GM12875 (cell line): ENCODE results near the gene PRH1.

Experiments
- H3K4me3 ChIP-seq: one replicate; pipeline ENCODE4 v1.5.1; 2011; ENCODE audit warnings: low read depth, low read length, control low read depth
- TF ChIP-seq, protein P1 (sequence below): IDR thresholded peaks from 2 replicates; pipeline ENCODE4 v1.5.1; 2011; ENCODE audit warnings: low read depth, mild to moderate bottlenecking, control low read depth, inconsistent platforms, low read length, moderate library complexity, borderline replicate concordance; ENCODE audit not compliant: insufficient read depth

Gene PRH1

DNA sequence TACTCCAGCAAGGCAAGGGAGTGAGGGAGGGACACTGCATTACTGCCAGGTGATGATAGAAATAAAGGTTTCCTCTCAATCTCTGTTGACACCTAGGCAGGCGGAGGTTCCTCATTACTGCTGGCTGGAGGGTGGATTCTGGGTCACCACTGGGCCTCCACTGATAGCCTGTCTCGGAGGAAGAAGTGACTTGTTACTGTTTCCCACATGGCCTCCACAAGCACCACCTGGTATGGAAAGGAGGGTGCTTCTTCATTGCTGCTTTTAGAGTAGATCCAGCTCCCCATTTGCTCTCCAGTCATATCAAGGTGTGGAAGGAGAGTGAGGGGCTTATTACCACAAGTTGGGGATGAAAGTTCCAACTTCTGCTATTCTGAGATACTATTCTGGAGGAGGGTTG, 41.2 kb downstream of the PRH1 start:
- H3K4me3 ChIP-seq: no peak overlapping the region
- TF ChIP-seq, protein P1, sequence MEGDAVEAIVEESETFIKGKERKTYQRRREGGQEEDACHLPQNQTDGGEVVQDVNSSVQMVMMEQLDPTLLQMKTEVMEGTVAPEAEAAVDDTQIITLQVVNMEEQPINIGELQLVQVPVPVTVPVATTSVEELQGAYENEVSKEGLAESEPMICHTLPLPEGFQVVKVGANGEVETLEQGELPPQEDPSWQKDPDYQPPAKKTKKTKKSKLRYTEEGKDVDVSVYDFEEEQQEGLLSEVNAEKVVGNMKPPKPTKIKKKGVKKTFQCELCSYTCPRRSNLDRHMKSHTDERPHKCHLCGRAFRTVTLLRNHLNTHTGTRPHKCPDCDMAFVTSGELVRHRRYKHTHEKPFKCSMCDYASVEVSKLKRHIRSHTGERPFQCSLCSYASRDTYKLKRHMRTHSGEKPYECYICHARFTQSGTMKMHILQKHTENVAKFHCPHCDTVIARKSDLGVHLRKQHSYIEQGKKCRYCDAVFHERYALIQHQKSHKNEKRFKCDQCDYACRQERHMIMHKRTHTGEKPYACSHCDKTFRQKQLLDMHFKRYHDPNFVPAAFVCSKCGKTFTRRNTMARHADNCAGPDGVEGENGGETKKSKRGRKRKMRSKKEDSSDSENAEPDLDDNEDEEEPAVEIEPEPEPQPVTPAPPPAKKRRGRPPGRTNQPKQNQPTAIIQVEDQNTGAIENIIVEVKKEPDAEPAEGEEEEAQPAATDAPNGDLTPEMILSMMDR: no peak

DNA sequence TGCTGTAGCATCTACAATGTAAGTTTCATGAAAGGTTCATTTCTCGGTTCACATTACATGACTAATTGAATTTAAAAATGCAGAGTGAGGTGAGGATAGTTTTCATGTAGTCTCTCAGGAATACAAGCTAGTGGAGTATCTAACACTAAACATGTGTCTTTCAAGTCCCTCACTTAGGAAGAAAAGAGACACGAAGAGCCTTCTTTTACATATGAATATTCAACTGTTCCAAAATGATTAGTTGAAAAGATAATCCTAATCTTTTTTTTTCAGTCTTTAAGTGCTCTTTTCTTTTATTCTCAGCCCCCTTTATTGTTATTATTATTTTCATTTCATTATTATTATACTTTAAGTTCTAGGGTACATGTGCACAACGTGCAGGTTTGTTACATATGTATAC, 45.6 kb downstream of the PRH1 start:
- TF ChIP-seq, protein P1: no peak
- H3K4me3 ChIP-seq: no peak overlapping the region
